HepG2 (cell line): ENCODE data around the gene PSMD5. TPM values are rescaled to one million over a fixed set of nuclear protein-coding genes. Genes with fewer than 3 reads are reported as not detected.
A peak's percentile ranks its signal among the peaks of the same experiment; 100 is the strongest.

Experiments used
- ATAD3A ChIP-seq: sonication (generic); formaldehyde crosslinking; IDR thresholded peaks from 2 replicates; pipeline ENCODE4 v1.4.0; 2020; ENCODE audit warnings: missing genetic modification reagents
- ELF3 ChIP-seq: IDR thresholded peaks from 2 replicates; pipeline ENCODE4 v1.6.1; 2016; ENCODE audit warnings: missing genetic modification reagents, missing compliant biosample characterization
- FOXO1 ChIP-seq: sonication (generic); formaldehyde crosslinking; IDR thresholded peaks from 2 replicates; pipeline ENCODE4 v1.4.0; 2020; ENCODE audit warnings: missing genetic modification reagents
- HDAC2 ChIP-seq: sonication (generic); formaldehyde crosslinking; IDR thresholded peaks from 2 replicates; pipeline ENCODE4 v1.4.0; 2020; ENCODE audit warnings: missing genetic modification reagents
- MYC ChIP-seq: sonication (generic); formaldehyde crosslinking; IDR thresholded peaks from 2 replicates; pipeline ENCODE4 v1.9.0; 2021; ENCODE audit warnings: missing genetic modification reagents, borderline replicate concordance
- NFIB ChIP-seq: sonication (generic); formaldehyde crosslinking; IDR thresholded peaks from 2 replicates; pipeline ENCODE4 v1.9.0; 2021; ENCODE audit warnings: missing genetic modification reagents, mild to moderate bottlenecking, borderline replicate concordance
- NFYB ChIP-seq: sonication (generic); formaldehyde crosslinking; IDR thresholded peaks from 2 replicates; pipeline ENCODE4 v1.4.0; 2020; ENCODE audit warnings: missing genetic modification reagents
- POGZ ChIP-seq: sonication (generic); formaldehyde crosslinking; IDR thresholded peaks from 2 replicates; pipeline ENCODE4 v1.4.0; 2020; ENCODE audit warnings: mild to moderate bottlenecking, missing genetic modification reagents
- PREB ChIP-seq: sonication (generic); formaldehyde crosslinking; IDR thresholded peaks from 2 replicates; pipeline ENCODE4 v1.4.0; 2020; ENCODE audit warnings: missing genetic modification reagents
- RARA ChIP-seq: IDR thresholded peaks from 2 replicates; pipeline ENCODE4 v1.6.1; 2016; ENCODE audit warnings: missing genetic modification reagents, missing compliant biosample characterization
- RFX3 ChIP-seq: IDR thresholded peaks from 2 replicates; pipeline ENCODE4 v1.6.1; 2016; ENCODE audit warnings: missing biosample characterization, missing genetic modification reagents
- SAFB2 ChIP-seq: sonication (generic); formaldehyde crosslinking; IDR thresholded peaks from 2 replicates; pipeline ENCODE4 v1.5.1; 2020; ENCODE audit warnings: missing genetic modification reagents, low read depth, mild to moderate bottlenecking, borderline replicate concordance
- TCF12 ChIP-seq, 2 experiments: fragments of 450-650 bp in 1 of 2; sonication (generic) in 1 of 2; formaldehyde crosslinking in 1 of 2; IDR thresholded peaks; 2 replicates each; pipeline versions ENCODE4 v1.6.1 to v1.8.0; 2017 to 2022; ENCODE audit warnings: antibody characterized with exemption in 1 of 2, mild to moderate bottlenecking in 1 of 2, missing genetic modification reagents in 1 of 2, moderate library complexity in 1 of 2
- ZBED4 ChIP-seq: sonication (generic); formaldehyde crosslinking; IDR thresholded peaks from 2 replicates; pipeline ENCODE4 v1.4.0; 2020; ENCODE audit warnings: missing genetic modification reagents, borderline replicate concordance
- ZBTB7B ChIP-seq: sonication (generic); formaldehyde crosslinking; IDR thresholded peaks from 2 replicates; pipeline ENCODE4 v1.4.0; 2020; ENCODE audit warnings: missing genetic modification reagents
- ZFP90 ChIP-seq: sonication (generic); formaldehyde crosslinking; IDR thresholded peaks from 2 replicates; pipeline ENCODE4 v1.8.0; 2022; ENCODE audit warnings: missing genetic modification reagents, mild to moderate bottlenecking, inconsistent platforms, borderline replicate concordance
- ZFYVE20 ChIP-seq: sonication (generic); formaldehyde crosslinking; IDR thresholded peaks from 2 replicates; pipeline ENCODE4 v1.8.0; 2023; ENCODE audit warnings: low read depth, mild to moderate bottlenecking, moderate library complexity, missing genetic modification reagents, borderline replicate concordance
- ZNF230 ChIP-seq: sonication (generic); formaldehyde crosslinking; IDR thresholded peaks from 2 replicates; pipeline ENCODE4 v1.4.0; 2020; ENCODE audit warnings: mild to moderate bottlenecking, missing genetic modification reagents
- ZNF317 ChIP-seq: sonication (generic); formaldehyde crosslinking; IDR thresholded peaks from 2 replicates; pipeline ENCODE4 v1.5.0; 2020; ENCODE audit warnings: mild to moderate bottlenecking, missing genetic modification reagents
- ZNF337 ChIP-seq: sonication (generic); formaldehyde crosslinking; IDR thresholded peaks from 2 replicates; pipeline ENCODE4 v1.5.1; 2020; ENCODE audit warnings: missing genetic modification reagents, low read depth, mild to moderate bottlenecking, borderline replicate concordance
- ZNF770 ChIP-seq: sonication (generic); formaldehyde crosslinking; IDR thresholded peaks from 2 replicates; pipeline ENCODE4 v1.5.0; 2020; ENCODE audit warnings: mild to moderate bottlenecking, missing genetic modification reagents
- ZNF816 ChIP-seq: sonication (generic); formaldehyde crosslinking; IDR thresholded peaks from 2 replicates; pipeline ENCODE4 v1.8.0; 2022; ENCODE audit warnings: missing genetic modification reagents, mild to moderate bottlenecking, borderline replicate concordance
- polyA plus RNA-seq, 8 experiments: library from polyadenylated mRNA; depleted of rRNA in 3 of 8; stranded (reverse) in 7 of 8; unstranded in 1 of 8; fragments of >200 nt; fragmentation: Illumina TruSeq in 4 of 8; extraction: Trizol in 4 of 8; gene quantifications; 2 replicates each; pipeline versions ENCODE4 v1.2.1 to v1.2.3, GENCODE V29; 2011 to 2016; ENCODE audit warnings: low read depth in 4 of 8, missing spikeins in 1 of 8, mixed read lengths in 1 of 8; ENCODE audit not compliant: insufficient read depth in 1 of 8
- total RNA-seq, 5 experiments: library from RNA; depleted of rRNA; stranded (reverse); fragments of >200 nt; fragmentation: Illumina TruSeq; extraction: Trizol; gene quantifications; 2 replicates each; pipeline ENCODE4 v1.2.3, GENCODE V29; 2016; ENCODE audit warnings: low read depth in 1 of 5

PSMD5 gene
- total and polyA plus RNA-seq, 2 of the 13 experiments (the other 11 are each of a cell fraction or from before 2014, with no cell fraction given) = 12.7 to 18.1 TPM

- TF ChIP-seq ZBED4 (CRISPR knock-in tag) (peak; percentile 68; the same call in 1 of the 2 replicates), MYC (CRISPR knock-in tag) (peak; percentile 96), ZNF337 (CRISPR knock-in tag) (0 out of 2 replicates have a peak, but pooled peaks have one; percentile 63), NFYB (CRISPR knock-in tag) (peak; percentile 36; the same call in 1 of the 2 replicates), FOXO1 (CRISPR knock-in tag) (peak; percentile 71), ZFYVE20 (no peak), NFIB (CRISPR knock-in tag) (no peak), ZBTB7B (peak; percentile 81), RFX3 (CRISPR knock-in tag) (no peak), ZFP90 (CRISPR knock-in tag) (peak; percentile 55; the same call in 1 of the 2 replicates), ZNF317 (CRISPR knock-in tag) (peak; percentile 68), HDAC2 (peak; percentile 84), PREB (CRISPR knock-in tag) (no peak), ELF3 (CRISPR knock-in tag) (peak; percentile 88), ZNF230 (CRISPR knock-in tag) (0 out of 2 replicates have a peak, but pooled peaks have one; percentile 51), ZNF770 (CRISPR knock-in tag) (peak; percentile 93), RARA (CRISPR knock-in tag) (peak; percentile 48), SAFB2 (CRISPR knock-in tag) (peak; percentile 91; the same call in 1 of the 2 replicates), POGZ (peak; percentile 98), ZNF816 (0 out of 2 replicates have a peak, but pooled peaks have one; percentile 62), ATAD3A (CRISPR knock-in tag) (no peak), TCF12 (IDR thresholded peaks at IDR 0.05) (no peak), TCF12 (CRISPR knock-in tag; IDR thresholded peaks at IDR 0.05) (no peak; the same call in none of the 2 replicates)
Observed at GRCh38 chr9:120792898-120793765, 49.6 kb downstream of the PSMD5 start, which contains the start of gene FBXW2 (continued).
